Stimulated activated CD8-positive, alpha-beta memory T cell treated with anti-CD3 and anti-CD28 coated beads, Interleukin-4, amount 100 ng/mL, for 24 hours (primary cell): Measurements from ENCODE around the gene TEX28.
A peak's percentile ranks its signal among the peaks of the same experiment; 100 is the strongest.
"Not testable (repeated sequence)": the region's sequence is repeated elsewhere in the genome, so short reads cannot be mapped to it uniquely, and the experiment has no call there.

Experiments used
- DNase-seq: peaks from one replicate; pipeline ENCODE4 v3.0.0-alpha.2; 2020; ENCODE audit warnings: low read depth

TEX28 gene

DNA sequence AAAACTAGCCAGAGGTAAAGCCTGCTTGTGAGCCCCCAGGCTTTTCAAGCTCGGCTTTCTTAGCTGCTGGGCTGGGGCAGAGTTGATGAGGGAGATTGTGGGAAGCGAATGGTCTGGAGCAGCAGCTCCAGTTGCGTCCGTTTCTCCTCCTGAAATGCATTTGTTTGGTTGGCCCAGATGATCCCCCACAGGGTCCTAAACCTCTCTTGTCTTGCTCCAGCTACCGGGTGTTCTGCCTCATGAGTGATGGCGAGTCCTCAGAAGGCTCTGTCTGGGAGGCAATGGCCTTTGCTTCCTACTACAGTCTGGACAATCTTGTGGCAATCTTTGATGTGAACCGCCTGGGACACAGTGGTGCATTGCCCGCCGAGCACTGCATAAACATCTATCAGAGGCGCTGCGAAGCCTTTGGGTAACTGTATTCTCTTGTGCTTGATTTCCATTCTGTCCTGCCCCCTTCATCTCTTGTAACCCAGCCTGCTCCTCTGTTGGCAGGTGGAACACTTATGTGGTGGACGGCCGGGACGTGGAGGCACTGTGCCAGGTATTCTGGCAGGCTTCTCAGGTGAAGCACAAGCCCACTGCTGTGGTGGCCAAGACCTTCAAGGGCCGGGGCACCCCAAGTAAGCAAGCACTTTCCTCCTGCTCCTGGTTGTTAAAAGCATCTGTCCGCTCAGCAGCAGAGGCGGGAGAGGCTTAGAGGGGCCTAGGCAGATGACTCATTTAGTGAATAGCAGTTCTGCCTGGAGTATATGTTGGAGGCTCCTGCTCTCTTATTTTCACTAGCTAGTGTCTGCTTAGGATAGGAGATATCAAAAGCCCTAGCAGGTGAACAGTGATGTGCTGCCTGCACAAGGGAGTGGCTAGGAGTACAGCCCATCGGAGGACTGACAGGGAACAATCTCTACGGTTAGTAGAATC is 16.0 kb upstream of the TEX28 start:
- DNase-seq = no peak

DNA sequence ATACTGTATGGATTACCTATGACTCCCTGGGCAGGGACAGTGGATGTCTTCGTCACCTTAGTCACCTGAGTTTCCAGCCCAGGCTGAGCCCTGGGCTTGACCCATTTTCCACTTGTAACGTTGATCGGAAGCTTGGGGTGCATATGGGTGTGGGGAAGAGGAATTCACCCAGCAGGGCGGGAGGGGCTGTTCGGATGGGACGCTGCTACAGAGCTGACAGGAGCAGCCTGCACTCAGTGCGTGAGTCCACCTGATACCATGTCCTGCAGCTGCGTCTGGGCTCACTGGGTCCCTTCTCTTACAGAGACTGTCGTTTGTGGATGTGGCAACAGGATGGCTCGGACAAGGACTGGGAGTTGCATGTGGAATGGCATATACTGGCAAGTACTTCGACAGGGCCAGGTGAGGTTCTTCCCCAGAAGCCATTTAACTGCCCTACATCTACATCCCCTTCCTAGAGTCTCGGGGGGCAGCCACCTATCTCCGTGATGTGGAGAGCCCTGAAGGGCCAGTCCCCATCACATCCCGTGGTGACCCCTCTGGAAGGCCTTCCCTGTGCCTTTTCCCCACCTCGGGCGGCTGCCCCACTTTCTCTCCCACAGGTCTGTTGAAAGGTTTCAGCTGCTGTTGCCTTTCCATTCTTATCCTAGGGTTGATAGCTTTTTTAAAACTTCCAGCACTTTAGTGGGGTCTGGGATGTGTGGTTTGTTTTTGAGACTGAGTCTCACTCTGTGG is 14.3 kb upstream of the TEX28 start:
- no peak for DNase-seq

DNA sequence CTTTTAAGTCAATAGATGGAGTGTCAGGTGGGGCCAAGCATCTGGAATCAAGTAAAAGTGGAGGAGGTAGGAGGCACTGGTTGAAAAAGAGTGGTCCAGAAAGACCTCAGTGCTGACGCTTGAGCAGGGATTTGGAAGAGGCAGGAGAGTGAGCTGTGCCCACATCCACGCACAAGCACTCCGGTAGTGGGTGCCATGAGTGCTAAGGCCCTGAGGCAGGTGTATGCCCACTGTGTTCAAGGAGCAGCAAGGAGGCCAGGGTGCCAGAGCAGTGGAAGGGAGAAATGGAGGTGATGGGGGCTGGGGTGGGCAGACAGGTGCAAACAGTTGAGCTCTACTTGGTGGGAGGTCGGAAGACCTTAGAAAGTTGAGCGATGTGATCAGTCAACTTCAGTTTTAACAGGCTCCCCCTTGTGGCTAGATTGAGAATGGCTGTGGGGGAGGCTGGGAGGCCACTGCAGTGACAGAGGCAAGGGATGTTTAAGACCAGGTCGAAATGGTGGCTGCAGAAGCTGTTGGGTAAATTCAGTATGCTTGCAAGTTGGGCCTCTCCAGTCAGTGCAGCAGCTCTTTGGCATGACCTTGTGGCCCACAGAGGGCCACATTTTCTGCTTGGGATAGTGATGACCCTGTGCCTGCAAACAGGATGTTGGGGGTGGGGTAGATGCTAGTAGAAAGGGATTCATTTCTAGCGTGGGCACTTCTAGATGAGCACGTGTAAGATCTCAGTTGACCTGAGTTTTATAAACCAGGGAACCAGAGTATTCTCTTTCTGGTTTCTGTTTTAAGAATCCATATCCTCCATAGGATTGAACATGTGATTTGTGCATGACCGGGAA is 13.4 kb upstream of the TEX28 start:
- DNase-seq = peak; percentile 66

DNA sequence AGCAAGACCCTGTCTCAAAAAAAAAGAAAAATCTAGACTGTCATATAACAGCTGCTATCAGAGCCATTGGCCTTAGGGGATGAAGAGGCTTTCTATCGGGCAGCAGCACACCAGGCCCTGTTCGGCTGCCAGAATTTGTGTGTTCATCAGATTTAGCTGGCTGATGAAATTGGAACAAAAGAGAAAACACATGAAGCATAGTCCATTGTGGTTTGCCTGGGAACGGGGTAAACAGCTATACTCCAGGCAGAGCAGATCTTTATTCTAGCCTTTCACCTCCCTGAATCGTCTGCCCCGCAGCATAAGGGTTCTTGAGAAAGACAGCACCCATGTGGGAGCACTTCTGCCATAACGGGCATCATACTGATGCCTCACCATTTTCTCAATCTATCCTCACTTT is 12.3 kb upstream of the TEX28 start:
- DNase-seq = no peak

DNA sequence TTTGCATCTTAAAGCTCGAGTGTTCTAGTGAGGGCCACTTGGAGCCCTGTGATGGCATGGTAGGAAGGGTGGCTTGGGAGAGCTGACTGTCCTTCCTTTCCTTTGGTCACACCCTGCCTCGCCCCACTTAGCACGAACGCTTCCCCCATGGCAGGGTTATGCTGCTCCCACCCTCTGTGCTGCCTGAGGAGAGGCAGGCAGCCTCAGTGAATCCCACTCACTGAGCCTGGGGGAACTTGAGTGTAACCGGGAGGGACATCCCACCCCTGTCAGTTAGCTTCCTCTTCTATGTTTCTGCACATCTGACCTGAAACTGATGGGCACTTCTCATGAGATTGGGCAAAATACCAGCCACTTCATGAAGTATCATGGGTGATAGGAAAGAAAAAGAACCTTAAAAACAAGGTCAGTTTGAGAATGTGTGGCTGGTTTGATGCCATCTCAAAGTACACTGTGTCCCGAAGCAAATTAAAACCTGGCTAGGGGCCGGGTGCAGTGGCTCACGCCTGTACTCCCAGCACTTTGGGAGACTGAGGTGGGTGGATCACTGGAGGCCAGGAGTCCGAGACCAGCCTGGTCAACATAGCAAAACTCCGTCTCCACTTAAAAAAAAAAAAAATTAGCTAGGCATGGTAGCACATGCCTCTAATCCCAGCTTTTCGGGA is 10.7 kb upstream of the TEX28 start:
- DNase-seq = no peak

DNA sequence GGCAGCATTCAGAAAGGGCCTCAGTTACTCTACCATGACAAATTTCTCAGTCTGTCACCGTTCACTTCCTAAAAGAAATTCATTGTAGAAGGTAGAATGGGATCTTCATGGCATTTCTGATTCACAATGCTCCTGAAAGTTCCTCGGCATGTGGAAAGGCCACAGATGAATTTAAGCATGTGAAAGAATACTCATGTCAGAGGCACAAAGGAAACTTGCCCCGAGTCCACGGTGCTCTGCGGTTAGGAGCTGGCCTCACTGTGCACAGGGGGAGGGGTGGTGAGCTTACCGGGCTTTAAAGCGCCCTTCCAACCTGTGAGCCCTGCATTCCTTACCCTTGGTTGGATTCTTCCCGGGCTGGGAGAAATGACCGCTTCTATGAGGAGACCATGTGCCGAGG is 9.9 kb upstream of the TEX28 start:
- DNase-seq = no peak

DNA sequence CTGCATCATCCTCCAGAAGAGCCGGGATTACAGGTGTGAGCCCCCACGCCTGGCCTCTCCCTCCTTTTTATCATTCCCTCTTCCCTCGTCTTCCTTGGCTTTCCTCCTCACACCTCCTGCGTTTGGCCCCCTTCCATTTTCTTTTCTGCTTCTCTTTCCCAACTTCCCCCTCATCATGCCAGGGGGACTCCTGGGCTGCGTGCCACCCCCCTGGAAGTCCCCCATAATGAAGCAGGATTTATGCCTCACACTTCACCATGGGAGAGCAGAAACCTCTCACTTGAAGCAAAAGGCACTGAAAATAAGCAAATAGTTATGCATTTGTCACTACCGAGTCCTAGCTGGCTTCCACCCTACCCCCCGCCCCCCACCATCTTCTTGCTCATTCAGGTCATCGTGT is 8.6 kb upstream of the TEX28 start:
- DNase-seq = no peak

DNA sequence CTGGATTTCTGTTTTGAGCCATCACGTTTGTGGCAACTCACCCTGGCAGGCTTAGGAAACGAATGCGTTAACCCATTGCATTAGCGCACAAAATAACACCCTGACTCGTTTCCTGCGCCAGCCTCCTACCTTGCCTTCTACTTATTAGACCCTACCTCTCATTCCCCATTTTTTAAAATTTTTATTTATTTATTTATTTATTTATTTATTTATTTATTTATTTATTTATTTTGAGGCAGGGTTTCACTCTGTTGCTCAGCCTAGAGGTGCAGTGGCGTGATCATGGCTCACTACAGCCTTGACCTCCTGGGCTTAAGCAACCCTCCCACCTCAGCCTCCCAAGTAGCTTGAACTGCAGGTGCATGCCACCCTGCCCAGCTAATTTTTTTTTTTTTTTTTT is 8.1 kb upstream of the TEX28 start:
- DNase-seq = not testable (repeated sequence)

DNA sequence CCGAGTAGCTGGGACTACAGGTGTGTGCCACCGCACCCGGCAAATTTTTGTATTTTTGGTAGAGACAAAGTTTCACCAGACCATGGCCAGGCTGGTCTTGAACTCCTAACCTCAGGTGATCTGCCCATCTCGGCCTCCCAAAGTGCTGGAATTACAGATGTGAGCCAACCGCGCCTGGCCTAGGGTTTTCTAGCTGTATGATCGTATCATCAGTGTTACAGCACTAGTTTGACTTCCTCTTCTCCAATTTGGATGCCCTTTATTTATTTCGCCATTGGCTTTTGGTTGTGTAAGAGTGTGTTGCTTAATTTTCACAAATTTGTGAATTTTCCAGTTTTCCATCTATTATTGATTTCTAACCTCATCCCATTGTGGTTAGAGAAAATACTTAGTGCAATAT is 5.9 kb upstream of the TEX28 start:
- no peak for DNase-seq

DNA sequence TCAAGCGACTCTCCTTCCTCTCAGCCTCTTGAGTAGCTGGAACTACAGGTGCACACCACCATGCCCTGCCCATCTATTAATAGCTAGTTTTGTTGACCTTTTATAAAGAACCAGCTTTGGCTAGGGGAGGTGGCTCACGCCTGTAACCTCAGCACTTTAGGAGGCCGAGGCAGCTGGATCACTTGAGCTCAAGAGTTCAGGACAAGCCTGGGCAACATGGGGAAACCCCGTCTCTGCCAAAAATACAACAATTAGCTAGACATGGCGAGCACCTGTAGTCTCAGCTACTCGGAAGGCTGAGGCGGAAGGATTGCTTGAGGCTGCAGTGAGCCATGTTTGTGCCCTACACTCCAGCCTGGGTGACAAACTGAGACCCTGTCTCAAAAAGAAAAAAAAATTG is 3.4 kb upstream of the TEX28 start:
- DNase-seq = no peak

DNA sequence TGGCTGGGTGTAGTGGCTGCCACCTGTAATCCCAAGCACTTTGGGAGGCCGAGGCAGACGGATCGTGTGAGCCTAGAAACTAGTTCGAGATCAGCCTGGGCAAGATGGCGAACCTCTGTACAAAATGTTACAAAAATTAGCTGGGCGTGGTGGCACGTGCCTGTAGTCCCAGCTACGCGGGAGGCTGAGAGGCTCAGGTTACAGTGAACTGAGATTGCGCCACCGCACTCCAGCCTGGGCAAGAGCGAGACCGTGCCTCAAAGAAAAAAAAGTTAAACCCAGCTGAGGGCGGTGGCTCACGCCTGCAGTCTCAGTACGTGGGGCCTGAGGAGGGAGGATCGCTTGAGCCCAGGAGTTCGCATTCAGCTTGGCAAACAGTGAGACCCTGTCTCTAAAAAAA is 1.8 kb upstream of the TEX28 start:
- DNase-seq = no peak

DNA sequence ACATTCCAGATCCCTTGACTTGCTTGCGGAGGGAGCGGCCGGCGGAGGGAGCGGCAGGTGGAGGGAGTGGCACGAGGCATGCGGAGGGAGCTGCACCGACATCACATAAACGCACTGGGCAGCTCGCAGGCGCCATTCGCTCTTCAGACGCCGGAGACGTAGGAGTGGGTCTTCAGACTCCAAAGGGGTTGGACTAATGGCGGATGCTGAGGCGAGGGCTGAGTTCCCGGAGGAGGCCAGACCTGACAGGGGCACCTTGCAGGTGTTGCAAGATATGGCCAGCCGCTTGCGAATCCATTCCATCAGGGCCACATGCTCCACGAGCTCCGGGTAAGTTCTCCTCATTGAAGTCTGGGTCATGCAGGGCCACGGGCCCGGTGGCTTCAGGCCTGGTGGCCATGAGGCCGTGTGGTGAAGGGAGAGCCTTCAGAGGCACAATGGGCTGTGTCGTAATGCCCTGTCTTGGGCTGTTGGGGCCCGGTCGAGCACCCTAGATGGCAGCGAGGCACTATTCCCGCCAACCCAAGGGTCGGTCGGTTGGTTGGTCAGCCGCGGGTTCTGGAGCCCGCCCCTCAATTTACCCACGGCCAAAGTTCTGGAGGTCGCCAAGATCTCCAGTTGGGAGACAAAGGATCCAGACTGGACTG is 863 bp upstream of the TEX28 start, which contains the start of gene TKTL1:
TSS of gene TKTL1 (plus strand) at position 132 of the 647 bp plus-strand sequence. CDS start at position 197, 65 bp downstream.
- DNase-seq = no peak

DNA sequence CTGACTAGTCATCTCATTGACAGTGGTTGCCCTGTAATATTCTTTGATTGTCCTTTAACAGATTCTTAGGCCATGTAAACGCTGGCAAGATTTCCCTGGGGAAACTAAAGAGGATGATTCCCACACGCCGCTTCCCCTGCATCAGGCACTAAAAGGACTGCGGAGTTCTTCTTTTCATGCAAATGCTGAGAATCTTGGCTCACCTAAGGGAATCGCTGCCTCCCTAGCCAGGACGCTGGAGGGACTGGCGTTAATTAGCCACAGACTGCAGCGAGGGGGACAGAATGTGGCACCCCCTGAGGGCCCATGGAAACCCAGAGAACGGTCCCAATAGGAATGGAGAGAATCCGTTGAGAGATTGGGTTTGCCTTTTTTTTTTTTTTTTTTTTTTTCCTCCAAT is 8.5 kb downstream of the TEX28 start:
- DNase-seq = not testable (repeated sequence)

DNA sequence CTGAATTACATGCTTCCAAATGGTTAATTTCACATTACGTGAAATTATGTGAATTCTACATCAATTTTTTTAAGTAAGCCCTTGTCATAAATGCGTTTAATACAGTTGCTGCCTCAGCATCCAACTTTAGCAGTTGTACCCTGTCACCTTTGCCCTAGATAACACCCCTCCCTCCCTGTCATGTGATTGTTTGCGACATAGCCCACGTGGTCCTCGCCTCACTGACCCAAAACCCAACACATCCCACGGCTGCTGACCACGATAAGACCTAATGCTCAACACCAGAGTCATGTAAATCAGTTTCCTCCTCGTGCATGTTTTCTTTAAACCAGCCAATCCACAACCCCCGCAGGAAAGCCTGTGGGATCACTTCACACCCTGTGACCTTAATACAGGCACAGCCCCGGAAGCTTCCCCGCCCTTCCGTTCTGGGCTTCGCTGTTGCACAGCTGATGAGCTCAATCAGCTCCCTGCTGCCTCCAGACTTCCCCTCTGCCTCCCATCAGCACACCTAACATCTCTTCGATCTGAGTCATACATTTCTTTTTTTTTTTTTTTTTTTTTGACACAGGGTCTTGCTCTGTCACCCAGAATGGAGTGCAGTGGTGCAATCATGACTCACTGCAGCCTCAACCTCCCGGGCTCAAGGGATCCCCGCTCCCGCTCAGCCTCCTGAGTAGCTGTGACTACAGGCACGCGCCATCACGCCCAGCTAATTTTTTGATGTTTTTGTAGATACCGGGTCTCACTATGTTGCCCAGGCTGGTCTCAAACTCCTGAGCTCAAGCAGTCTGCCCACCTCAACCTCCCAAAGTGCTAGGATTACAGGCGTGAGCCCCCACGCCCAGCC is 10.2 kb downstream of the TEX28 start:
- DNase-seq = not testable (repeated sequence)

DNA sequence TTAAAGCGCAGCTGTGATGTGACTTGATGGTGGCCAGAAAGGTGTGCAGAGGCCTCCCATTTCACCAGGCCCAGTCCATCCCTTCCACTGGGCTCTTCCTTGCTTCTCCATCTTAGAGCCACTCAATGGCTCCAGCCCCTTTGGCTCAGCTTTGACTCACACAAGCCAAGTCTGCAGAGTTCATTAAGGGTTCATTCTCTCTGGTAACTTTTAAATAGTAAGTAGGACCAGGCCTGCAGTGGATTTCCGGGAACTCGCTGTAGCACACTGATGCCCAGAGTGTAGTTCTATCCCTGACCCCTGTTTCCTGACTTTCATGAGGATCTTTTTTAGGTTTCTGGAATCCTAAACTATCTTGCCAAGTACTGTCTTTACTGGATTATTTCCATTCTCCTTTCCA is 25.7 kb downstream of the TEX28 start:
- DNase-seq = not testable (repeated sequence)

DNA sequence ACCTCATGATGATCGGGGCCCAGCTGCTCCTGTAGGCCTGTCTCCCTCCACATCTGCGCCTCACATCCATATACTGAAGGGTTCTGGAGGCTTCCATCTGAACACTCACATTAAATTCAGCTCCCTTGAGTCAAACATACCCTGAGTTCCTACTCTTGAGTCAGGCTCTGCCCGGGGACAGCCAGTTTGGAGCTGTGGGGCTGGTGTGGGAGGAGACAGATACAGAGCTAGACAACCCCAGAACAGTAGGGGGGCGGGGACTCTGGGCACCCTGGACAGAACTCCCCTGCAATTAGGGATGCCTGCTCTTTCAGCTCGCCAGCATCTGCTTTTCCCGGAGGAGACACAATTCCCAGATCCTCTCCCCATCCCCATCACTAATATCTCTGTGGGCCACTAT is 31.9 kb downstream of the TEX28 start:
- not testable (repeated sequence) for DNase-seq

DNA sequence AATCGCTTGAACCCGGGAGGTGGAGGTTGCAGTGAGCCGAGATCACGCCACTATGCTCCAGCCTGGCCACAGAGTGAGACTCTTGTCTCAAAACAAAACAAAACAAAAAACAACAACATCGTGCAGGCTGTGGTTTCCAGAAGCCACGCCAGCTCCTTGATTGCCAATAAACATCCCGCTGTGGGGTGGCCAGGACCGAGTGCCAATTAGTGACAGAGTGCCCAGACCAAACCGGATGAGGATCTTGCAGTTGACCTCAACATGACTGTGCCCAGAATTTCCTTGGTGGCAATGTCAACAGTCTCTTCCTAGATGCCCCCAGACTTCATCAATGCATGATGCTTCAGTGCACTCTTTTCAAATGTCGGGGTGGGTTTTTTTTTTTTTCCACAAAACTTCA is 36.2 kb downstream of the TEX28 start:
- not testable (repeated sequence) for DNase-seq

DNA sequence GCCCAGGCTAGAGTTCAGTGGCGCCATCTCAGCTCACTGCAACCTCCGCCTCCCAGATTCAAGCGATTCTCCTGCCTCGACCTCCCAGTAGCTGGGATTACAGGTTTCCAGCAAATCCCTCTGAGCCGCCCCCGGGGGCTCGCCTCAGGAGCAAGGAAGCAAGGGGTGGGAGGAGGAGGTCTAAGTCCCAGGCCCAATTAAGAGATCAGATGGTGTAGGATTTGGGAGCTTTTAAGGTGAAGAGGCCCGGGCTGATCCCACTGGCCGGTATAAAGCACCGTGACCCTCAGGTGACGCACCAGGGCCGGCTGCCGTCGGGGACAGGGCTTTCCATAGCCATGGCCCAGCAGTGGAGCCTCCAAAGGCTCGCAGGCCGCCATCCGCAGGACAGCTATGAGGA is 37.6 kb downstream of the TEX28 start, which contains the start of gene OPN1MW3:
TSS of gene OPN1MW3 (plus strand) at position 301 of the 400 bp plus-strand sequence. CDS start at position 339, 38 bp downstream.
- not testable (repeated sequence) for DNase-seq

DNA sequence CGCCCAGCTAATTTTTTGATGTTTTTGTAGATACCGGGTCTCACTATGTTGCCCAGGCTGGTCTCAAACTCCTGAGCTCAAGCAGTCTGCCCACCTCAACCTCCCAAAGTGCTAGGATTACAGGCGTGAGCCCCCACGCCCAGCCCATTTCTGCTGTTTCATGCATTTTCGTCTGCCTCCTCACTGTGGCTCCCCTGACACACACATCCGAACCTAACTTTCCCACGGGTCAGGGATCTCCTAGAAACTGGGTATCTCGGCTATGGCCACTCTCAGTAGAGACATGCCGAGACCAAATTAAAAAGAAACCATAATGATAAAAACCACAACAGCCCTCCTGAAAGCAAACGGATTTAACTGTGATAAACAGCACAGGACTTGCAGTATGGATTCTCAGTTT is 46.8 kb downstream of the TEX28 start:
- DNase-seq = not testable (repeated sequence)
